HepG2 (cell line): ENCODE data around the gene KRTAP10-2. TPM values are rescaled to one million over a fixed set of nuclear protein-coding genes. Genes with fewer than 3 reads are reported as not detected.

Experiments used
- BHLHE40 ChIP-seq: IDR thresholded peaks from 2 replicates; pipeline ENCODE4 v1.6.1; 2011; ENCODE audit warnings: low read length, improper control_type of control experiment
- CHD4 ChIP-seq: fragments of 200-600 bp; sonication (generic); IDR thresholded peaks from 2 replicates; pipeline ENCODE4 v1.7.0; 2017; ENCODE audit warnings: mild to moderate bottlenecking, low read length, borderline replicate concordance
- ESRRA ChIP-seq: sonication (generic); formaldehyde crosslinking; IDR thresholded peaks from 2 replicates; pipeline ENCODE4 v1.5.1; 2020; ENCODE audit warnings: mild to moderate bottlenecking, low read depth, missing genetic modification reagents
- HMGXB3 ChIP-seq: sonication (generic); formaldehyde crosslinking; IDR thresholded peaks from 2 replicates; pipeline ENCODE4 v1.4.0; 2020; ENCODE audit warnings: missing genetic modification reagents, borderline replicate concordance
- MAX ChIP-seq: IDR thresholded peaks from 2 replicates; pipeline ENCODE4 v1.6.1; 2012; ENCODE audit warnings: inconsistent platforms
- MNT ChIP-seq: fragments of 450-650 bp; IDR thresholded peaks from 2 replicates; pipeline ENCODE4 v1.6.1; 2016
- MXD4 ChIP-seq: IDR thresholded peaks from 2 replicates; pipeline ENCODE4 v1.6.1; 2016; ENCODE audit warnings: mild to moderate bottlenecking, missing biosample characterization, missing genetic modification reagents
- MYC ChIP-seq: sonication (generic); formaldehyde crosslinking; IDR thresholded peaks from 2 replicates; pipeline ENCODE4 v1.9.0; 2021; ENCODE audit warnings: missing genetic modification reagents, borderline replicate concordance
- POLR2A ChIP-seq, 2 experiments: IDR thresholded peaks; 2 replicates each; pipeline ENCODE4 v1.6.1; 2011; ENCODE audit warnings: low read depth in 2 of 2, low read length in 2 of 2, mild to moderate bottlenecking in 1 of 2, moderate library complexity in 1 of 2; ENCODE audit not compliant: insufficient read depth in 1 of 2
- RFX5 ChIP-seq: IDR thresholded peaks from 2 replicates; pipeline ENCODE4 v1.6.1; 2011; ENCODE audit warnings: low read depth, low read length, improper control_type of control experiment
- TAF1 ChIP-seq: sonication (generic); formaldehyde crosslinking; IDR thresholded peaks from 2 replicates; pipeline ENCODE4 v1.4.0; 2020; ENCODE audit warnings: missing genetic modification reagents
- ZMYM4 ChIP-seq: sonication (generic); formaldehyde crosslinking; IDR thresholded peaks from 2 replicates; pipeline ENCODE4 v1.8.1; 2023; ENCODE audit warnings: mild to moderate bottlenecking, missing genetic modification reagents
- ZNF207 ChIP-seq: fragments of 450-650 bp; IDR thresholded peaks from 2 replicates; pipeline ENCODE4 v1.6.1; 2016; ENCODE audit warnings: antibody characterized with exemption, borderline replicate concordance
- ZNF24 ChIP-seq: fragments of 450-650 bp; IDR thresholded peaks from 2 replicates; pipeline ENCODE4 v1.6.1; 2017; ENCODE audit warnings: antibody characterized with exemption, mild to moderate bottlenecking
- ZNF264 ChIP-seq: sonication (generic); formaldehyde crosslinking; IDR thresholded peaks from 2 replicates; pipeline ENCODE4 v1.4.0; 2020; ENCODE audit warnings: missing genetic modification reagents
- ZNF33B ChIP-seq: sonication (generic); formaldehyde crosslinking; IDR thresholded peaks from 2 replicates; pipeline ENCODE4 v1.5.1; 2020; ENCODE audit warnings: mild to moderate bottlenecking, missing genetic modification reagents
- ZNF776 ChIP-seq: sonication (generic); formaldehyde crosslinking; IDR thresholded peaks from 2 replicates; pipeline ENCODE4 v1.4.0; 2020; ENCODE audit warnings: mild to moderate bottlenecking, missing genetic modification reagents
- polyA plus RNA-seq, 8 experiments: library from polyadenylated mRNA; depleted of rRNA in 3 of 8; stranded (reverse) in 7 of 8; unstranded in 1 of 8; fragments of >200 nt; fragmentation: Illumina TruSeq in 4 of 8; extraction: Trizol in 4 of 8; gene quantifications; 2 replicates each; pipeline versions ENCODE4 v1.2.1 to v1.2.3, GENCODE V29; 2011 to 2016; ENCODE audit warnings: low read depth in 4 of 8, missing spikeins in 1 of 8, mixed read lengths in 1 of 8; ENCODE audit not compliant: insufficient read depth in 1 of 8
- total RNA-seq, 5 experiments: library from RNA; depleted of rRNA; stranded (reverse); fragments of >200 nt; fragmentation: Illumina TruSeq; extraction: Trizol; gene quantifications; 2 replicates each; pipeline ENCODE4 v1.2.3, GENCODE V29; 2016; ENCODE audit warnings: low read depth in 1 of 5
- TF ChIP-seq, protein P1 (sequence below): sonication (generic); formaldehyde crosslinking; IDR thresholded peaks from 2 replicates; pipeline ENCODE4 v1.8.1; 2022; ENCODE audit warnings: low read depth, mild to moderate bottlenecking, missing genetic modification reagents
- TF ChIP-seq, protein P2 (sequence below): sonication (generic); formaldehyde crosslinking; IDR thresholded peaks from 2 replicates; pipeline ENCODE4 v1.9.0; 2022; ENCODE audit warnings: missing genetic modification reagents, mild to moderate bottlenecking, borderline replicate concordance

Gene KRTAP10-2
- total and polyA plus RNA-seq, 2 of the 13 experiments (the other 11 are each of a cell fraction or from before 2014, with no cell fraction given) = not detected

GRCh38 chr21:44517175-44517899 lies 34.0 kb downstream of the KRTAP10-2 start (continued):
- TF ChIP-seq MYC (CRISPR knock-in tag) (peak; percentile 74; the same call in 1 of the 2 replicates), MXD4 (CRISPR knock-in tag) (peak; percentile 67; the same call in 1 of the 2 replicates), ZNF33B (CRISPR knock-in tag) (no peak), CHD4 (no peak), BHLHE40 (peak; percentile 81), ZNF264 (CRISPR knock-in tag) (no peak), TAF1 (0 out of 2 replicates have a peak, but pooled peaks have one; percentile 38), ZNF24 (no peak), POLR2A (IDR thresholded peaks at IDR 0.05; ENCODE audit: insufficient read depth in 1 of 2, low read depth in 2 of 2, low read length in 2 of 2) (peak in 1 of 2 experiments; percentile 59; a peak in 1 of 4 replicates), ZMYM4 (CRISPR knock-in tag) (peak; percentile 91), RFX5 (no peak), MAX (peak; percentile 66), ZNF207 (0 out of 2 replicates have a peak, but pooled peaks have one; percentile 61), MNT (peak; percentile 87), ZNF776 (no peak), ESRRA (CRISPR knock-in tag) (0 out of 2 replicates have a peak, but pooled peaks have one; percentile 21), HMGXB3 (CRISPR knock-in tag) (peak; percentile 71; the same call in 1 of the 2 replicates)
- TF ChIP-seq, protein P1, sequence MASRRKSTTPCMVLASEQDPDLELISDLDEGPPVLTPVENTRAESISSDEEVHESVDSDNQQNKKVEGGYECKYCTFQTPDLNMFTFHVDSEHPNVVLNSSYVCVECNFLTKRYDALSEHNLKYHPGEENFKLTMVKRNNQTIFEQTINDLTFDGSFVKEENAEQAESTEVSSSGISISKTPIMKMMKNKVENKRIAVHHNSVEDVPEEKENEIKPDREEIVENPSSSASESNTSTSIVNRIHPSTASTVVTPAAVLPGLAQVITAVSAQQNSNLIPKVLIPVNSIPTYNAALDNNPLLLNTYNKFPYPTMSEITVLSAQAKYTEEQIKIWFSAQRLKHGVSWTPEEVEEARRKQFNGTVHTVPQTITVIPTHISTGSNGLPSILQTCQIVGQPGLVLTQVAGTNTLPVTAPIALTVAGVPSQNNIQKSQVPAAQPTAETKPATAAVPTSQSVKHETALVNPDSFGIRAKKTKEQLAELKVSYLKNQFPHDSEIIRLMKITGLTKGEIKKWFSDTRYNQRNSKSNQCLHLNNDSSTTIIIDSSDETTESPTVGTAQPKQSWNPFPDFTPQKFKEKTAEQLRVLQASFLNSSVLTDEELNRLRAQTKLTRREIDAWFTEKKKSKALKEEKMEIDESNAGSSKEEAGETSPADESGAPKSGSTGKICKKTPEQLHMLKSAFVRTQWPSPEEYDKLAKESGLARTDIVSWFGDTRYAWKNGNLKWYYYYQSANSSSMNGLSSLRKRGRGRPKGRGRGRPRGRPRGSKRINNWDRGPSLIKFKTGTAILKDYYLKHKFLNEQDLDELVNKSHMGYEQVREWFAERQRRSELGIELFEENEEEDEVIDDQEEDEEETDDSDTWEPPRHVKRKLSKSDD (CRISPR knock-in tag) = 0 out of 2 replicates have a peak, but pooled peaks have one; percentile 44
- TF ChIP-seq, protein P2, sequence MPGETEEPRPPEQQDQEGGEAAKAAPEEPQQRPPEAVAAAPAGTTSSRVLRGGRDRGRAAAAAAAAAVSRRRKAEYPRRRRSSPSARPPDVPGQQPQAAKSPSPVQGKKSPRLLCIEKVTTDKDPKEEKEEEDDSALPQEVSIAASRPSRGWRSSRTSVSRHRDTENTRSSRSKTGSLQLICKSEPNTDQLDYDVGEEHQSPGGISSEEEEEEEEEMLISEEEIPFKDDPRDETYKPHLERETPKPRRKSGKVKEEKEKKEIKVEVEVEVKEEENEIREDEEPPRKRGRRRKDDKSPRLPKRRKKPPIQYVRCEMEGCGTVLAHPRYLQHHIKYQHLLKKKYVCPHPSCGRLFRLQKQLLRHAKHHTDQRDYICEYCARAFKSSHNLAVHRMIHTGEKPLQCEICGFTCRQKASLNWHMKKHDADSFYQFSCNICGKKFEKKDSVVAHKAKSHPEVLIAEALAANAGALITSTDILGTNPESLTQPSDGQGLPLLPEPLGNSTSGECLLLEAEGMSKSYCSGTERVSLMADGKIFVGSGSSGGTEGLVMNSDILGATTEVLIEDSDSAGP (CRISPR knock-in tag) = peak; percentile 60; the same call in 1 of the 2 replicates
